ENCODE data around the gene MAP2K2.

The MAP2K2 gene

GRCh38 chr19:4043966-4044715 is 79.8 kb downstream of the MAP2K2 start:
- no peak for DNase-seq (ENCODE audit: low spot score)

GRCh38 chr19:4043401-4043800 is 80.5 kb downstream of the MAP2K2 start:
- DNase-seq (ENCODE audit: low spot score) = no peak

GRCh38 chr19:4042731-4043082 is 81.2 kb downstream of the MAP2K2 start:
- DNase-seq (ENCODE audit: low spot score) = no peak

- no peak for DNase-seq (ENCODE audit: low spot score)
Observed at GRCh38 chr19:4042064-4042730, 81.7 kb downstream of the MAP2K2 start.
